Nephron (organoid): ENCODE measurements around the gene TSPYL4.
"Not testable (repeated sequence)": the region's sequence is repeated elsewhere in the genome, so short reads cannot be mapped to it uniquely, and the experiment has no call there.

Experiments
- H3K27ac Mint-ChIP-seq, 3 experiments: 2 replicates each; pipeline ENCODE4 v1.8.0; 2020; ENCODE audit warnings: mixed read lengths in 3 of 3, mild to moderate bottlenecking in 2 of 3, moderate library complexity in 1 of 3
- H3K27me3 Mint-ChIP-seq: 2 replicates; pipeline ENCODE4 v1.8.0; 2021; ENCODE audit warnings: low read depth, mild to moderate bottlenecking, moderate library complexity, mixed read lengths
- H3K36me3 Mint-ChIP-seq: 2 replicates; pipeline ENCODE4 v1.8.0; 2020; ENCODE audit warnings: low read depth, mixed read lengths
- H3K4me1 Mint-ChIP-seq: 2 replicates; pipeline ENCODE4 v1.8.0; 2020; ENCODE audit warnings: mixed read lengths
- H3K4me3 Mint-ChIP-seq, 3 experiments: 2 replicates each; pipeline ENCODE4 v1.8.0; 2020; ENCODE audit warnings: mild to moderate bottlenecking in 3 of 3, mixed read lengths in 3 of 3, moderate library complexity in 2 of 3
- H3K9me3 Mint-ChIP-seq: 2 replicates; pipeline ENCODE4 v1.8.0; 2020; ENCODE audit warnings: mixed read lengths
- TF ChIP-seq, protein P1 (sequence below), 3 experiments: fragments of 200-600 bp; sonication (generic); IDR thresholded peaks; one replicate each; pipeline ENCODE4 v1.5.0; 2021; ENCODE audit warnings: antibody characterized with exemption in 3 of 3; ENCODE audit not compliant: unreplicated experiment in 3 of 3

TSPYL4 gene

DNA sequence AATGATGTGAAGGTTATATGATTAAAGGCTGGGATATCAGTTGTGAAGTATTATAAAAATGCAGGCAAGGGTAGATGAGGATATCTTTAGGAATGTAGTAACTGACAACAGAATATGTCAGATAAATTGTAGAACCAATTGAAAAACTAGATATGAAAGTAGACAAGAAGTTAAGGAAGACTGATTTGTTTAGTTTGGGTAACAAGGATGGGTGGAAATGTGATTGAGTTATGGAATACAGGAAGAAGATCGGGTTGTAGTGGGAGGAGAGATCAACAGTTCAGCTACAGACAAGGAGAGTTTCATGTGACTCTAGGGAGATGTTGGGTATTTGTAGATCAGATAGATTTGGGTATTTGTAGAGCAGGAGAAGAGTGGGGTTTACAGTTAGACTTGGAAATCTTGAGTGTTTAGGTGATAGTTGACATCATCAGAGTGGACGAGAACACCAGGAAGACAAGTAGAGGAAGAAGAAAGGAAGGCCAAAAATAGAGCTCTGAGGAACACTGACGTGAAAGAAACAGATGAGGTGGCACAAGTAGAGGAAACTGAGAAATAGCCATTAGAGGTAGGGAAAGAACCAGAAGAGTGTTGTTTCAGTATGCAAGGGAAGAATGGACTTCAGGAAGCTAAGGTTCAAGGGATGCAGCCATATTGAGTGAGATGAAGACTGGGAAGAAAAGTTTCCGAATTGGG is 38.0 kb upstream of the TSPYL4 start:
- Mint-ChIP-seq H3K27me3 (no peaks in the 10 kb centered on the region), H3K27ac (no peak overlapping the region), H3K4me3 (no peak overlapping the region), H3K36me3 (peaks cover 4% of the 10 kb centered on the region), H3K4me1 (no peaks in the 10 kb centered on the region), H3K9me3 (peaks cover 5% of the 10 kb centered on the region)
- TF ChIP-seq, protein P1, sequence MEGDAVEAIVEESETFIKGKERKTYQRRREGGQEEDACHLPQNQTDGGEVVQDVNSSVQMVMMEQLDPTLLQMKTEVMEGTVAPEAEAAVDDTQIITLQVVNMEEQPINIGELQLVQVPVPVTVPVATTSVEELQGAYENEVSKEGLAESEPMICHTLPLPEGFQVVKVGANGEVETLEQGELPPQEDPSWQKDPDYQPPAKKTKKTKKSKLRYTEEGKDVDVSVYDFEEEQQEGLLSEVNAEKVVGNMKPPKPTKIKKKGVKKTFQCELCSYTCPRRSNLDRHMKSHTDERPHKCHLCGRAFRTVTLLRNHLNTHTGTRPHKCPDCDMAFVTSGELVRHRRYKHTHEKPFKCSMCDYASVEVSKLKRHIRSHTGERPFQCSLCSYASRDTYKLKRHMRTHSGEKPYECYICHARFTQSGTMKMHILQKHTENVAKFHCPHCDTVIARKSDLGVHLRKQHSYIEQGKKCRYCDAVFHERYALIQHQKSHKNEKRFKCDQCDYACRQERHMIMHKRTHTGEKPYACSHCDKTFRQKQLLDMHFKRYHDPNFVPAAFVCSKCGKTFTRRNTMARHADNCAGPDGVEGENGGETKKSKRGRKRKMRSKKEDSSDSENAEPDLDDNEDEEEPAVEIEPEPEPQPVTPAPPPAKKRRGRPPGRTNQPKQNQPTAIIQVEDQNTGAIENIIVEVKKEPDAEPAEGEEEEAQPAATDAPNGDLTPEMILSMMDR (IDR thresholded peaks at IDR 0.05; ENCODE audit: unreplicated experiment in 3 of 3) = no peak

DNA sequence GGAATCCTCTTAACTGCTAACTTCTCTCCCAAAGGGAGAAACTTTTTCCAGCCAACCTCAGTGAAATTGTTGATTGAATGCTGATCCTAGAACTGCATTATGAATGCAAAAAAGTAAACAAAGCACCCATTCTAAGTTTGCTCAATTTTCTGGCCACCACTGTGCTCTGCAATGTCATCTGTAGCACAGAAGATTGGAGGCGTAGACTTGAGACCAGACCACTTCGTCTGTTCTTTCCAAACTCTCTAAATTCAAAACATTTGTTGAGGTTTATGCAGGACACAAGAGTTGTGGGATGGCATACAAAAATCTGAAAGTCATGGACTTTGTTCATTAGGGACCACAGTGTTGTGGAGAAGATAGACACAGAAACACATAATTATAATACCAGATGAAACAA is 36.9 kb upstream of the TSPYL4 start:
- TF ChIP-seq, protein P1 (IDR thresholded peaks at IDR 0.05; ENCODE audit: unreplicated experiment in 3 of 3) = no peak
- H3K27me3 Mint-ChIP-seq = no peaks in the 10 kb centered on the region
- H3K27ac Mint-ChIP-seq = no peak overlapping the region
- no peaks in the 10 kb centered on the region for H3K9me3 Mint-ChIP-seq
- H3K4me3 Mint-ChIP-seq = no peak overlapping the region
- no peaks in the 10 kb centered on the region for H3K36me3 Mint-ChIP-seq
- no peaks in the 10 kb centered on the region for H3K4me1 Mint-ChIP-seq

DNA sequence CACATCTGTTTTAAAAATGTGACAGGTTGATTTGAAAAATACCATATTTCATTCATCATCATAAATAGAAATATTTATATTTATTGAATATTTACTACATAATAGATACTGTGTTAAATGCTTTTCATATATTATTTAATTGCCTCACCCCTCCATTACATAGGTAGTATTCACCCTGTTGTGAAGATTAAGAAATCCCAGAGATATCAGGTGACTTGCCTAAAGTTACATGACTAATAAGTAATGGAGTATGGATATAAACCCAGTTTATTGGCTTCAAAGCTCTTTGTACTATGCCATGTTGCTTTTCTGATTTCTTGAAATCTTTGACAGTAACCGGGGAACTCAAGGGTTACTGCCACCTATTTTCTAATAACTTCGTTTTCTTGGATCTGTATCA is 36.0 kb upstream of the TSPYL4 start:
- H3K4me3 Mint-ChIP-seq = no peak overlapping the region
- no peak overlapping the region for H3K27ac Mint-ChIP-seq
- H3K36me3 Mint-ChIP-seq = no peaks in the 10 kb centered on the region
- H3K4me1 Mint-ChIP-seq = no peaks in the 10 kb centered on the region
- no peaks in the 10 kb centered on the region for H3K9me3 Mint-ChIP-seq
- no peaks in the 10 kb centered on the region for H3K27me3 Mint-ChIP-seq
- TF ChIP-seq, protein P1 (IDR thresholded peaks at IDR 0.05; ENCODE audit: unreplicated experiment in 3 of 3) = no peak

DNA sequence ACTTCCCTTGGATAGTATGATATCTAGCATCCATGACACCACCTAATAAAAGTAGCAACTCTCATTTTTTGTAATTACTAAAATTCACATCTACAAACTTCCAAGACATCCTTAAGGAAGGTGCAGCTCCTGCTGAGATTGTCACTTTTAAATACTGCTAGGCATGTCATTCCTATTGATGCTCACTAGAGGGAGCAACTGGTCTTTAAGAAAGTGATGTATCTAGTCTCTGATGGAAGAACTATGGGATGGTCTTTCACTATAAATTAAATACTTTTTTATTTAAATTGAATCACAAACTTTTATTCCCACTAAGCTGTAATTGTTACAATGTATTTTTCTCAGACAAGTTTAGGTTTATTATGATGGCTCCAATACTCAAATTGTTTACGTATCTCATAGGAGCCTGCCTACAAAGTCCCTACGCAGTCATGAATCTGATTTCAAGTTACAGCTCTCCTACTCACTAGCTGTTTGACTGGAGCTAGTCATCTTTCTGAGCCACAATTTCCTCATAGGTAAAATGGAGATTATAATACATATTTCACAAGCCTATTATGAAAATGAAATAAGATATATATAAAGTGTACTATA is 33.9 kb upstream of the TSPYL4 start:
- TF ChIP-seq, protein P1 (IDR thresholded peaks at IDR 0.05; ENCODE audit: unreplicated experiment in 3 of 3) = peak; percentile 88 to 97 (median 91)
- H3K4me3 Mint-ChIP-seq = no peak overlapping the region
- H3K9me3 Mint-ChIP-seq = no peaks in the 10 kb centered on the region
- no peak overlapping the region for H3K27ac Mint-ChIP-seq
- H3K4me1 Mint-ChIP-seq = no peaks in the 10 kb centered on the region
- no peaks in the 10 kb centered on the region for H3K36me3 Mint-ChIP-seq
- no peaks in the 10 kb centered on the region for H3K27me3 Mint-ChIP-seq

GRCh38 chr6:116286773-116287358 is 33.0 kb upstream of the TSPYL4 start:
- H3K4me3 Mint-ChIP-seq = no peak overlapping the region
- H3K27ac Mint-ChIP-seq = no peak overlapping the region
- no peaks in the 10 kb centered on the region for H3K9me3 Mint-ChIP-seq
- peaks cover 4% of the 10 kb centered on the region for H3K4me1 Mint-ChIP-seq
- no peaks in the 10 kb centered on the region for H3K27me3 Mint-ChIP-seq
- TF ChIP-seq, protein P1 (IDR thresholded peaks at IDR 0.05; ENCODE audit: unreplicated experiment in 3 of 3) = no peak
- H3K36me3 Mint-ChIP-seq = no peaks in the 10 kb centered on the region

DNA sequence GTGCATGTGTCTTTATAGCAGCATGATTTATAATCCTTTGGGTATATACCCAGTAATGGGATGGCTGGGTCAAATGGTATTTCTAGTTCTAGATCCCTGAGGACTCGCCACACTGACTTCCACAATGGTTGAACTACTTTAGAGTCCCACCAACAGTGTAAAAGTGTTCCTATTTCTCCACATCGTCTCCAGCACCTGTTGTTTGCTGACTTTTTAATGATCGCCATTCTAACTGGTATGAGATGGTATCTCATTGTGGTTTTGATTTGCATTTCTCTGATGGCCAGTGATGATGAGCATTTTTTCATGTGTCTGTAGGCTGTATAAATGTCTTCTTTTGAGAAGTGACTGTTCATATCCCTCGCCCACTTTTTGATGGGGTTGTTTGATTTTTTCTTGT is 31.1 kb upstream of the TSPYL4 start:
- H3K36me3 Mint-ChIP-seq, H3K4me3 Mint-ChIP-seq, H3K9me3 Mint-ChIP-seq, H3K27ac Mint-ChIP-seq, H3K27me3 Mint-ChIP-seq: not testable (repeated sequence)
- peaks cover 16% of the 10 kb centered on the region for H3K4me1 Mint-ChIP-seq
